HUDEP-2 (cell line): ENCODE data around the gene TMEM150A.
"Not testable (repeated sequence)": the region's sequence is repeated elsewhere in the genome, so short reads cannot be mapped to it uniquely, and the experiment has no call there.

ENCODE experiments used
- DNase-seq, 76 experiments: peaks; one replicate each; lab custom pipeline; 2025; ENCODE audit not compliant: unreplicated experiment in 76 of 76; lab: John Stamatoyannopoulos, UW

Gene TMEM150A

DNA sequence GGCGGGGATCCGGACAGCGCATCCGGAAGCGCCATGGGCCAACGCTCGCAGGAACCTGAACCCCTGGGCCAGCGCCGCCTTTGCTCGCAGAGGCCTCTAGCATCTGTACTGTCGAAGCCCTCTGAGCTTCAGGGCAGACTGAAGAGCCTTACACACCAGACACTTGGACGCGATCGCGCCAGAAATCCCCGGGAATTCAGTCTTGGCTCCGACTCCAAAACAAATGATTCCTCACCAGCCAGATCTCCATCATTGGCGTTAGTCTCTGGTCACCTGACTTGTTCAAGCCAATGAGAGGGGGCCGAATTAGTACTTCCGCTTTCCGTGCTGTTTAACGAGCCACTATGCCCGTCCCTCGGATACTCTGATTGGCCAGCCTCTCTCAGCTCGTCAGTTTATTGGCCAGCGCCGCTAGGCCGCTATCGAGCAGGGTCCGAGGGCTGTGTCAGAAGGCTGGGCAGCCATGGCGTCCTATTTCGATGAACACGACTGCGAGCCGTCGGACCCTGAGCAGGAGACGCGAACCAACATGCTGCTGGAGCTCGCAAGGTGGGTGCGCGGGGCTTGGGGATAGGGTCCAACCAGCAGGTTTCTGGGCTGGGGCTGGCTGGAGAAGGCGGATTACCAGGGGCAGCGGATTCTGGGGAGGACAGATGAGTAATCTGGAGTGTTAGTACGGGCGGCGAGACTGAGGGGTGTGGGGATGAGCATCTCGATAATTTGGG is 7.0 kb downstream of the TMEM150A start, which contains the start of gene RNF181:
TSS of gene RNF181 (plus strand) at position 445 of the 725 bp plus-strand sequence. CDS start at position 464, 19 bp downstream.
- peak in 75 of 76 experiments; percentile 17 to 97 (median 90) for DNase-seq

DNA sequence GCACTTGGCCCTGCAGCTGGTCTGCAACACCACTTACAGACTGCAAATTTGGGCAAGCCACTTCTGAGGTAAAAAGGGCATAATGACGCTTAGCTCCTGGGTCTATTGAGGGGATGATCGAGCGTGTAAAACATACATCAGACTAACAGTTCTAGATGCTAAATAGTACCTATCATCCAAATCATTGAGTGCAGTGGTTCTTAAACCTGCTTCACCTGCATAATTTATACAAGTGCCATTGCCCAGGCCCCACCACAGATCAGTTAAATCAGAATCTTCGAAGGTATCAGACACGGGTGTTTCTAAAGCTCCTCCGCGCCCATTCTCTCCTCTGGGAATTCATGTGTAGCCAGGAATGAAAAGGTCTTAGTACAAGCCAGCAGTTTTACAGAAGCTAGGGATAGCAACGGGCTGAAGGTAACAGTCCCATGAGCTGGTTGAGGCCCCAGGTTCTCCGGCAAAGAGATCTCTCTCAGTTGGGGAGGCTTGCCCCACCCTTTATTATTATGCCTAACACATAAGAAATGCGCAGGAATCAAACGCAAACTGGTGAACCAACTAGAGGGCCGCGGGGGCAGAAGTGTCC is 7.7 kb downstream of the TMEM150A start:
- no peak for DNase-seq

DNA sequence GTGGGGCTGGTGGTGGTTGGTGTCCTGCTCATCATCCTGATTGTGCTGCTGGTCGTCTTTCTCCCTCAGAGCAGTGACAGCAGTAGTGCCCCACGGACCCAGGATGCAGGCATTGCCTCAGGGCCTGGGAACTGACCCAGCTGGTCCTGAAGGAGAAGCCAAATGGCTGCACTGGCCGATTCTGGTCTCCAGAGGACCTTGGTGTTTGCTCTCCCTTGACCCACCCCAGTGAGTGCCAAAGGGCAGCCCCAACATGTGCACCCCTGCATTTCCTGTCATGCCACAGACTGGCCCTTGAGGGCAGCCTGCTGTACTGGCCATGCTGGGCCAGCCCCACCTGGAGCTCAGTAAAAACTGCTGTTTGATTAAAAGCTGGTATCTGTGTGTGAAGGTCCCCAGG is 9.5 kb downstream of the TMEM150A start:
- DNase-seq, result no peak

DNA sequence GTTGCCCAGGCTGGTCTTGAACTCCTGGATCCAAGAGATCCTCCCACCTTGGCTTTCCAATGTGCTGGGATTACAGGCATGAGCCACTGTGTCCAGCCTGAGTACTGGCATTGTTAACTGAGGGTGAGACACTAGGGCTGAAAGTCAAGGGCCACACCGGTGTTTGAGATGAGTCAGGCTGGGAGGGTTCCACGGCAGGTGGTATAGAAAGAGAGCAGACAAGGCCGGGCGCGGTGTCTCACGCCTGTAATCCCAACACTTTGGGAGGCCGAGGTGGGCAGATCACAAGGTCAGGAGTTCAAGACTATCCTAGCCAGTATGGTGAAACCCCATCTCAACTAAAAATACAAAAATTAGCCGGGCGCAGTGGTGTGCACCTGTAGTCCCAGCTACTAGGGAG is 10.2 kb downstream of the TMEM150A start:
- not testable (repeated sequence) for DNase-seq

DNA sequence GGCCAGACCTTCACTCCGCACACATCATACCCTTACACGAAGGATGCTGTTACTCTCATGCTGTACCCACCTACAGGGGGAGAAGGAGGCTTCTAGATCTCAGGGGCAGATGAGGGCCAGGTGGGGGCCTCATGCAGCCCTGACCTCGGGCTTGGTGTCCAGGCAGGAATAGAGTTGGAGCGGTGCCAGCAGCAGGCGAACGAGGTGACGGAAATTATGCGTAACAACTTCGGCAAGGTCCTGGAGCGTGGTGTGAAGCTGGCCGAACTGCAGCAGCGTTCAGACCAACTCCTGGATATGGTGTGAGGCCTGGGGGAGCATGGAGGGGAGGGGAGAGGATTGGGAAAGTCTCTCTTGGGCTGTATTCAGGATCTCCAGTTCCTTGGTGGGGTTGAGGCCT is 10.9 kb downstream of the TMEM150A start:
- no peak for DNase-seq

DNA sequence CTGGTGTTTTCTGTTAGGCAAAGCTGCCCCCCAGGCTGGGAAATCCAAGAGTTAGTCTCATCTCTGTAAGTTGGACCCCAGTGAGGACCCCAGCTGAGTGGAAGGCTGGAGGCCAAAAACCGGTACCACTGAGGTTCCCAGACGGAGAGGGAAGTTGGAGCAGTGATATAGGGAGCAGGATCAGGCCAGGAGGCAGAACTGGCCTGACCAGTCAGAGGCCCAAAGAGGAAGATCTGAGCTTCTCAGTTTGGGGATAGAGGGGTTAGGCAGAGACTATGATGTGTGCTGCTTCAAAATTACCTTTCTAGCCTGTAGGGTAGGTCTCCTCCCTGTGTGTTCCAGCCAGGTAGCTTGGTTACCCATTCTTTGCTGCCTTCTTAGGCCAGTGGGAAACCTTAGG is 11.5 kb downstream of the TMEM150A start:
- DNase-seq, result no peak

DNA sequence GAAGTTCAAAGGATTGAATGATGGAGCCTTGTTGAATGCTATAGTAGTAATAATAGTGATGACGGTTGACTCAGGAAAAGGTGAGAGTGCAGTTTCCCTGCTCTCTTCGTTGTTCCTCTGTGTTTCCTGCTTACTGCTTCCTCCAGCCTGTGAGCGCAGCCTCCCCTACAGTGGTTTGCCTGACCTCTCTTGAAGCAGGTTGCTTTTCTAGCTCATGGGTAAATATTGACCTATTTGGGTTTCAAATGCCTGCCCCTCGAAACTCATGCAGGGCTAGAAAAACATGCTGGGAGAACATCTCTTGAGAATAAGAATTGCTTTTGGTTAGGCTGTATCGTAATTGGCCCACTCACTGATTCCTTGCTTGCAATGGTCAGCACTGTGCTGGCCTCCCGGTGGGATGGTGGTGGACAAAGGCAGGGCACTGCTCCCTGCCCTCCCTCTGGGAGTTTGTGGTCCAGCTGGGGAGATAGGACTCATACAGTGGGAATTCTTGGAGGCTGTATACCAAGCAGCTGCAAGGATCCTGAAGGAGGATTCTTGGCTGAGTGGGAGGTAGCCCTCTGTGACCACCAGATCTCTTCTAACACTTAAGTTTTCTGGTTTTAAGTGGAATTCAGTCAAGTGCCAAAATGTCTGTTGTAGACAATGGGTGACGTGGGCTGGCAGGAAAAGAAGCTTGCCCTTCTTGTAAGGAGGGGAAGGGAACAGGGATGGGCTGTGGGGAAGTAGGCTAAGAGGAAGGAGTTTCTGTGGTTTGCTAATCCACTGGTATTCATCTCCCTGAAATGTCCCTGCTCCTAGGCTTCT is 12.3 kb downstream of the TMEM150A start:
- DNase-seq, result no peak

DNA sequence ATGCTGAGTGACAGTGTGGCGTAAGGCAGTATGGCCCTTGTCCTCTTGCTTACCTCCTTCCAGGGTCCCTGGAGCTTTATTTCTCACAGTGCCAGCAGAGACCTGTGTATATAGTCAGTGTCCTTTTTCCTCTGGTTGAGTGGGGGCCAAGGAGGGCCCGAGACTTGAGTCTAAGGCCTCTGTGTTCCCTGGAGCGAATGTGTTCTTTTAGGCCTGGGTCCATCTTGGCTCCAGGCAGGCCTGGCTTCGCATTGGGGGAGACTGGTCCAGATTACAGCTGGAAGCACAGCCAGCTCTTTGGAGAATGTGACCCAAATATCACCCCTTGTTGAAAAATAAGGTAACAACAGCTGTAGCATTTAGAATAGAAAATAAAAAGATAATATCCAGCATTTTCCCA is 13.3 kb downstream of the TMEM150A start:
- no peak for DNase-seq

DNA sequence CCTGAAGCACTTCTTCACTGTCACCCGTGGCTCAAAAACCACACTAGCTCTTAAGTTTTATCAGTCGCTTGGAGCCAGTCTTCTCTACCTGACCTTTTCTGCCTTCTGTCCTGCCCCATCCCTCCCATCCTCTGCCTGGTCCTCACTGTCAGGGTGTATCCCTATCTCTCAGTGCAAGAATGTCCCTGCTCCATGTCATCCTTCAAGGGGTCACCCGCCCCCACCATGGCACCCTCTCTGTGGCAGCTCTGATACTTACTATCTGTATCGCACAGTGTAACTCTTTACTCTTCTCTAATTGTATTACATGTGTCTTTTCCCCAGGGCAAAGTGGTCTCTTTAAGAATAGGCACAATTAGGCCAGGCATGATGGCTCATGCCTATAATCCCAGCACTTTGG is 13.9 kb downstream of the TMEM150A start:
- no peak for DNase-seq

DNA sequence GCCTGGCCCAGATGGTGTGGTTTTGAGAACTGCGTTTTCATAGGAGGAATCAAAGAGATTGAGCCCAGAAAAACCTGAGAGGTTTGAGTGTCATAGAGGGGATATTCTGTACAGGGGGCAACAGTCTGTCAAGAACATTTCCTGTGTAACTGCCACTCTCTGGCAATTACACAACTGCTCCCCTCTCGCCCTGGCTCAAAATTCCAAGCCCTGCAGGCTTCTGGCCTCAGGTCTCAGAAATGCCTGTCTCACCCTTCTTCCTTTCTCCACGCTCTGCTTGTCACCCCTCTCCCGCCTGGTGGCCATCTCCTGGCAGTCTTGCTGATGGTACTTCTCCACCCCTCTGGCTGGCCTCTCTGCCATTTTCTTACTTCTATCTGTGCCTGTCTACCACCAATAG is 14.3 kb downstream of the TMEM150A start:
- no peak for DNase-seq

DNA sequence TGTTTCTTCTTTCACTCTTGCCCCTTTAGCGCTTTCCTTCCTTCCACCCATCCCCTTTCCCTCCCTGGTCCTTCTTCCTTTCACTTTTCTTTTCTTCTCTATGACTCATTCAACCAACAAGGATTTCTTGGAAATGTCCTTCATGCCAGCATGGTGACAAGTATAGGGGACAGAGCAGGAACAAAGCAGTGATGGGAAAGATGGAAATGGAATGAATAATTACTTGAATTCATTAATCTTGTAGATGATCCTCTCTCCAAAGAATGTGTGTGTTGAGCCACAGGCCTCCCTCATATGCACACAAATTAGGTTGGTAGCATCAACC is 16.8 kb downstream of the TMEM150A start:
- no peak for DNase-seq

DNA sequence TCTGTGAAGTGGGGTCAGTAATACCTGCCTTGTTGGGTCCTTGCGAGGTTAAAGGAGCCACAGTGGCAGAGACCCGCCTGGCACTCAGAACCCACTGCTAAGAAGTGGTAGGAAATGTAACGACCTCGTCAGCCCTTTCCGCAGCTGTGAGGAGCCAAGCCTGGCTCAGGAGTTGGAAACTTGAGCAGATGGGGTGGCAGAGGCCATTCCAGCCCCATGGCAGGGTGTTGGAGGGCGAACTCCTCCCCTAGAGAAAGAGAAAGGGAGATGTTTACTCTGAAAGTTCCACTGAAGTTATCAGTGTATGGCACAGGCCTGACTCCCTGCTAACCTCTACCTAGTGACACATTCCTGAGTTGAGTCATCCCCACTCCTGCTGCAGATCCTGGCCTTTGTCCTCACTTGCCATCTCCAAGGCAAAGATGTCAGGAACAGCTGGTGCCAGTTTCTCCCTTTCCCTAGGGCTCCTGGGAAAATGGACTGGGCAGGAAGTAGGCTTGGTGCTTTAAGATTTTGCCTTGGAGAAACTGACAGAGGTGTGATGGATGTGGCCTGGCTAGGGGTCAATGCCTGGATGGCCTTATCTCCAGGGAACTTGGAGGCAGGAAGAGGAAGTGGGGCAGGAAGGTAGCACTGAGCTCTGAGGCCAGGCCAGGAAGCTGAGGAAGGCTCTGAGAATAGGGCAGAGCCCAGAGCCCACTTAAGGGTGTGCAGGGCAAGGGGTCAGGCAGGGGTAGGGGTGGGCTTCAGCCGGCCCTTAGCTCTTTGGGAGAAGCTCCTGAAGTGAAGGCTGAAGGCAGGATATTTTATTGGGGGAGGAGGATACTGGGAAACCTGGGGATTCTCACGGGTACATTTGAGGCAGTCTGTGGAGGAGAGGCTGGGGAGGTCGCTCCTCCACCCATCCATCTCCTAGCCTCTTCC is 17.4 kb downstream of the TMEM150A start:
- DNase-seq, result no peak

DNA sequence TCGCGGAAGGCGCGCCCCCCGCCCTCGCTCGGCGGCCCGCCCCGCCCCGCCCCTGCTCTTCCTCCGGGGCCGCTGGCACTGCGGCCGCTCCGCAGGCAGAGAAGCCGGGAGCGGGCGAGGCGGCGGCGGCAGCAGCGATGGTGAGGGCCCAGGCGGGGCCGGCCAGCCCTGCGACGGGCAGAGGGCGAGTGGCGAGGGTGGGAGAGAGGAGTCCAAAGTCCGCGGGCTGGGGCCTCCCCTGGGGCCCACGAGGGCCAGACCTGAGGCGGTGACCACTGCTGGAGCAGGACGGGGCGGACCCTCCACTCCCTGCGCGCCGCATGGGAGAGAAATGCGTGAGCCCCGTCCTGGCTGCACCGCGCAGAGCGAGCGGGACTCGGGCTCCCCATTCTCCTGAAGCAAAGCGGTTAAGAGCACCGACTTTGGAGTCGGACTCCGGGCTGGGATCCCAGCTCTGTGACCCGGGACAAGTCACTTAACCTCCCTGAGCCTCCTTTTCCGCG is 18.1 kb downstream of the TMEM150A start, which contains the start of gene VAMP5:
TSS of gene VAMP5 (plus strand) at position 78 of the 503 bp plus-strand sequence. CDS start at position 138, 60 bp downstream.
- DNase-seq, result no peak

DNA sequence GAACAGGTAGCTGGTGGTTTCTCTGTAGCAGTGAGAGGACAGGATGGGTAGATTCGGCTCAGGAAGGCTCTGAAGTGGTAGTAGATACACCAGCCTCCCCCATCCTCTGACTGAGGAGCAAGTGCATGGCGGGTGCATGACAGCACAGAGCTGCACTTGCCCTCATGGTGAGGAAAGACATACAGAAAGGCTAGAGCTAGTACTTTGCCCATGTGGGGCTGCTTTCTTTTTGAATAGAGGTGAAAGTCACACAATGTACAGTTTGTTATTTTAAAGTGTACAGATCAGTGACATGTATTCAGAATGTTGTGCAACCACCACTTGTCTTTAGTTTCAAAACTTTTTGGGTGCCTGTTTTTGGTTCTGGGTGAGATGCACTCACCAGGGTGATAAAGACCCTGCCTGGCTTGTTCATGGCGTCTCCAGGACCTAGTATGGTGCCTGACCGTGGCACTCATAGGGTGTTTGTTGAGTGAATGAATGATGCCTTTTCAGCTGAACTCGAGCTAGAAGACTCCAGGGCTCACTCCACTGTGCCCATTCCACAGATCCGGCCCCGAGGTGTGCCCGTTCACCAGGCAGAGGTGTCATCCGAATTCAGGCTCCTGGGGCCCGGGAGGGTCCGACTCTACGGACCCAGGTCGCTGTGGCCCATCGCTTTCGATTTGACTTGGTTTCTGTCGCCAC is 18.7 kb downstream of the TMEM150A start:
- DNase-seq, result no peak

DNA sequence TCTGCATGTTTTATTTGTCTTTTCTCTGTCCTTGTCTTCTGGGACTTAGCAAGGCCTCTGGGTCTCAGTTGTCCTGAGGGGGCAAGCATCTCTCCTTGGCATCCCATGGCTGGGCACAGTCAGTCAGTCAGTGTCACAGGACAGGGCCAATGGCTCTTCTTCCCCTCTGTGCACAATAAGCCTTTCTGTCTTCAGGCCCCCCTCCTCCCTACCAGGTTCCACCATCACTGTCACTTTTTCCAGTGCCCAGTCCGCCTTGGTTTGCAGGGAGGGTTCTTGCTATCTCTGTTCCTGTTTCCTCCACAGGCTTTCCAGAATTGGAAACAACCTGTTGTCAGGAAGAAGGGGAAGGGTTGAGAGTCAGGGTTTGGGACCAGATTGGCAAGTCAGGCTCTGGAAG is 20.0 kb downstream of the TMEM150A start:
- no peak for DNase-seq

DNA sequence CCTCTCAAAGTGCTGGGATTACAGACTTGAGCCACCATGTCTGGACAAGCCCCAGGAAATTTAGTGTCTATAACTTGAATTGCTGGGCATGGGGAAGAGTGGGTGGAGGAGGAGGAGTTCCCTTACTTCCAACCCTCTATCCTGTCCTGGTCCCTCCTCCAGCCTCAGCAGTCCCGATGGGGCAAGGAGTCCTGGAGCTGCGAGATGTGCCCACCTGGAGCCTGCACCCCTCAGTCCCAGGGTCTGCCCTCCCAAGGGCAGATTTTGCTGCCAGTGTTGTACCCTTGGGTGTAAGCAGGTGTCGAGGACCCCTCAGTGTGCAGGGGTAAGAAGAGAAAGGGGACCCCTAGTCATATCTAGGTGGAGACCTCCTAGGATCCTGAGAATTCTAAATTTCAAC is 22.3 kb downstream of the TMEM150A start:
- no peak for DNase-seq

DNA sequence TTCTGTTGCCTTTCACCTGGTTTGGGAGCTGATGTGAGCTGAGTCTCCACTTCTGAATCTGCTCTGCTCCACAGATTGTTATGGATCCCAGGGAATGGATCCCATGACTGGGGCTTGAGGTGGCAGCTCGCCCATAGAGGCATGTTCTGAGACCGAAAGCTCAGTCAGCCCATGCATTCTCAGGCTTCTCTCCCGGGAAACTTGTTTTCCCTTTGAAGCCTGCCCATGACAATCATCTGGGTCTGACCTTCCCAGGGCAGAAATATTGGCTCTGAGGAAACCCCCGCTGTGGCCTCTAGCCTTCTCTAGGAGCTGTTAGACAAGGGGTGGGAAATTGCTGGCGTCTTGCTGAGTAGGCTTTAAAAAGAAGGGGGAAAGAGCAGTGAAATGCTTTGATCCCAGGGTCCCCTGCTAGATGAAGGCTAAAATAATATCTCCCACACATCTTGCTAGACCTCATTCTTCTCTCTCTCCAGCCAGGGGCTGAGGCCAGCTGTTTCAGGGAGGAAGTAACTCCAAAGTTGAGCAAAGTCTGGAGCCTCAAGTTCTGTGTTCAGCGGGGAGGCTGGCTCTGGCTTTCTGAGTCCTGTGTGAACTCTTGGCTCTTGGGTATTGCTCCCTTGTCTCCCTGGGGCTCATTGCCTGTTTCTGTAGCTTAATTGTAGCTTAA is 23.1 kb downstream of the TMEM150A start:
- DNase-seq, result no peak

DNA sequence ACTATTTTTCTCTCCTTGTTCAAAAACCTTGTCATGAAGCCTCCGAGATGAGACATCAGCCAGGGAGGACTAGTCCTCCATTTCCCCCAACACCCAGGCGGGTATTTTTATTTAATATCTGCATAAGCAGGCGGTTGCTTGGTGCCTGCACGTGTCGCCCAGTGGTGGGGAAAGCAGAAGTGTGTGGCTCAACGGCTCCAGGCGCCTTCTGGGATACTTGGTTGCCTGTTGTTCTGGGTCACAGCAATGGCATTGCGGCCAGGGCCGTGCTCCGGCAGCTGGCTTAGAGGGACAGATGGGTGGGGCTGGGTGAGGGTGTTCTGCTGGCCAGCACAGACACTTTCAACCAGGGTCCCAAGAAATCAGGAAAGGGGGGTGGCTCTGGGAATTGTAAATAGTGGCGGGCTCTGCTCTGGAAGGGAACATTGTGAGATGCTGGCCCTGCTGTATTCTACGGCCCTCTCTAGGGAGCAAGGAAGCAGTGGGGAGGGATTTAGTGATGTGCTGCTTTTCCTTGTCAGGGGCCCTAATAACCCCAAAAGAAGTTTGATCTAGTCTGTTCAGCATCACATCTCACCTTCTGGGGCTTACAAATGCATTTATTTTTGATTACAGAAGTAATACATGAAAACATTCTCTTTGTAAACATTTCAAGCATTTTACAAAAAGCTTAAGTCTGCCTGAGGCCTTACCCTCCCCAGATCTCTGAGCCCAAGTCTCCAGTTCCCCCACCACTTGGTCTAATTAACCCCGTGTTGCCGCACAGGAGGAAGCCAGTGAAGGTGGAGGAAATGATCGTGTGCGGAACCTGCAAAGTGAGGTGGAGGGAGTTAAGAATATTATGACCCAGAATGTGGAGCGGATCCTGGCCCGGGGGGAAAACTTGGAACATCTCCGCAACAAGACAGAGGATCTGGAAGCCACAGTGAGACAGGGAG is 24.0 kb downstream of the TMEM150A start:
- peak in 54 of 76 experiments; percentile 3 to 54 (median 27) for DNase-seq
